CD4-positive, alpha-beta T cell treated with Interleukin-4 for 1 hour (primary cell): ENCODE measurements around the gene JAKMIP1.

Experiments
- DNase-seq, 2 donors: peaks; one replicate each; pipeline ENCODE4 v3.0.0-alpha.2; 2020 to 2022

The JAKMIP1 gene

GRCh38 chr4:6115746-6116586 is 84.4 kb downstream of the JAKMIP1 start:
- DNase-seq = no peak

DNA sequence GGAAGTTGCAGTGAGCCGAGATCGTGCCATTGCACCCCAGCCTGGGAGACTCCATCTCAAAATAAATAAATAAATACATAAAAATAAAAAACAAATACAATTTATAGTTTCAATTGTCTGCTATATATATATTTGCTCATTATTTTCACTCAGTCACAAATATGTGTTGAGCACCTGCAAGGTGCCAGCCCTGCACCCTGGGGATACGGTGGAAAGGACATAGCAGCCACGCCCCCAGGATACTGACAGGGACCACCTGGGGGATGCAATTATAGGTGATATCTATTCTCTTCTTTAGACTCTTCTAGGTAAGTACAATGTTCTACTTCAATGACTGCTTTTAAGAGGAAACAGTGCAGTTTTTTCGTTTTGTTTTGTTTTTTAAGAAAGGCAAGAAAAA is 85.0 kb downstream of the JAKMIP1 start:
- DNase-seq = no peak

- no peak for DNase-seq
Observed at GRCh38 chr4:6114601-6115000, 85.7 kb downstream of the JAKMIP1 start.

DNA sequence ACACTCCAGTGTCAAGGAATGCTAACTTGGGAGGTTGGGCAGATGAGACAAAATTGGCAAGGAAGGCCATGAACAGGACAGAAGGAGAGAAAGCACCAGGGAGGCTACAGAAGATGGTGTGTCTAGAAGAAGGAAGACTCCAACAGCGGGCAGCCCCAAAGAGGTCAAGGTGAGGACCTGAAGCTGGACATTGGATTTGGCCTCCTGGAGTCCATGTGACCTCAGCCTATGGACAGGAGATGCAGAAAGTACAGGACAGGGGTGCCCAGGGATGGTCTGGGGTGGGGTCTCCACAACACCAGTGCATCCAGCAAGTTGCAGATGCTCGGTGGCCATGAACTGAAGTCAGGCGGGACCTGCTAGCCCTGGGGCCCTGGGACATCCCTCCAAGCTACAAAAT is 86.2 kb downstream of the JAKMIP1 start:
- no peak for DNase-seq

DNA sequence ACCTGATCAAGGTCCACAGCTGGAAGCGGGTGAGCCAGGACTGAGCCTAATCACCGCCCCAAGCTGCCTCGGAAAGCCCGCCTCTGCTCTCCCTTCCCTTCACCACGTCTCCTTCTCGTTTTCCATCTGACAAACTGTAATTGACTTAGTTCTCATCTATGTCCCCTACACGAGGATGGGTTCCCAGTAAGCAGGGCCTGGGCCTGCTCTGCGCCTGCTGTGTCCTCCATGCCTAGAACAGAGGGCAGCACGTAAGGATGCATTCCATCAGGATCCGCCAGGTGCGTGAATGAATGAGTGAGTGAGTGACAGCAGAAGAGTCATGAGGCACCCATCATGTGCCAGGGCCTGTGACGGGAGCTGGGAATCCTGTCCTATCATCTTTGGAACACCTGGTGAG is 86.7 kb downstream of the JAKMIP1 start:
- no peak for DNase-seq

- DNase-seq = no peak
Observed at GRCh38 chr4:6112606-6113290, 87.6 kb downstream of the JAKMIP1 start.

DNA sequence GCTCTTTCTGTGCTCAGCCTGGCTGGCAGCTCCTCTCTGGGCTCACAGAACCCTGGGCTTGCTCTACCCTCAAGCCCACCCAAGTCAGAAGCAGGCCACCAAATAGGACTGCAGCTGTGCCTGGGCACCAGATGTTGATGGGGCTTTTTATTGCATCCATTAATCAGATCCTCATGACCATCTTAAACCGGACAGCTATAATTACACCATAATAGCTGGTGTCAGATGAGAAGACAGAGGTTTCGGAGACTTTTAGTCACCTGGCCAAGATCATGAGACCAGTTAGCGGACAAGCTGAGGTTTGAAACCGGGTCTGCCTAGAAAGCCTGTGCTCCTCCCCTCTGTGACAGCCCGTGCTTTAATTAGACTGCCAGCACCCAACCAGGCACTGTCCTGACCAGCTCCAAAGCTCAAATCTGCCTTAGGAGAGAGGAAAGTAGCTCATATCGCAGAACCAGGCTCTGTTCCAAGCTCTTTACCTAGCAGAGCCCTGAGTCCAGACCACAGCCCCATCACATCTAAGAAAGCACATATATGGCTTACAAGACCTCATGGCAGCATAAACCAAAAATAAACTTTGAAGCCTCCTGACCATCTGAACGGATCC is 88.9 kb downstream of the JAKMIP1 start:
- DNase-seq = no peak

DNA sequence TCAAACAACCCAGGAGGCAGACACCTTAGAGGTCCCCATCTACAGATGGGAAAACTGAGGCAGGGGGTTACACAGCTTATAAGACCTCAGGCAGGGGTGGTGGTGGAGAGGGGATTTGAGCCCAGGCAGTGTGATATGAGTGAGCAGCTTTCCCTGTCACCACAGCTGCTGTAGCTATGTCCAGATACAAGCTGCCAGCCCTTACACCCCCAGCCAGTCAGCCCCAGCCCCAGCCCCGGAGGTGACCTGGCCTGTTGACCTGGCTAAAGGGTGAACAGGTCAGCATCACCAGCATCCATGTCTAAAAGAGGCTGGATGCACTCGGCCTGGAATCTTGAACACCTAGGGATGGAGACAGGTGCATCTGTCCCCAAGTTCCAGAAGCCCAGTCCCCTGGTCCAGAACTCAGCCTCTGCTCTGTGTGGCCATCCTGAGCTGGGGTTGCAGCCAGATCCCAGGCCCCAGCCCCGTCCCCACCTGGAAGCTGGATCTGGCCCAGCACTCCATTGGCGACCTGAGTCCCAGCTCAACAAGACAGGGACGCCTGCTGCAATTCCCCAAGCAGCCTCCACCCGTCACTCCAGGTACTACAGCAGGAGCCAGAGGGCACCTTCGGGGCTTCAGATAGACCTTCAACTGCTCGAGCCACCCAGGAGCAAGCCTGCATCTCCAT is 89.5 kb downstream of the JAKMIP1 start:
- DNase-seq = no peak

GRCh38 chr4:6109842-6110560 is 90.3 kb downstream of the JAKMIP1 start:
- no peak for DNase-seq

DNA sequence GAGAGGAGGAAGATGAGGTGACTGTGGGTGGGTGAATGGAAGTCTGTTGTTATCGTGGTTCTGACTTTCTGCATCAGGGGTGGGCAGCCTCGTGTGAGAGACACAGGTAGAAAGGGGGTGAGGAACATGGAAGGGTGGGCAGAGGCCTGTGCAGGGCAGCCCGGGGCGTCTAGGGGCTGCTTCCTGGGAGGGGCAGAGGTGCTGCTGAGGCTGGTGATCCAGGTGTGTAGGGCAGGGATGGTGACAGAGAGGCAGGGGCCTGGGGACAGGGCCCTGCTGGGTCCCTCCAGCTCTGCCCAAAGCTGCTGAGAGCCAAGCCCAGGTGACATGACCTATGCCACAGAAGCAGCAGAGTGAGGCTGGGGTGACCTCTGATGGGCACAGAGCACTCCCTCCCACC is 92.5 kb downstream of the JAKMIP1 start:
- DNase-seq = no peak

DNA sequence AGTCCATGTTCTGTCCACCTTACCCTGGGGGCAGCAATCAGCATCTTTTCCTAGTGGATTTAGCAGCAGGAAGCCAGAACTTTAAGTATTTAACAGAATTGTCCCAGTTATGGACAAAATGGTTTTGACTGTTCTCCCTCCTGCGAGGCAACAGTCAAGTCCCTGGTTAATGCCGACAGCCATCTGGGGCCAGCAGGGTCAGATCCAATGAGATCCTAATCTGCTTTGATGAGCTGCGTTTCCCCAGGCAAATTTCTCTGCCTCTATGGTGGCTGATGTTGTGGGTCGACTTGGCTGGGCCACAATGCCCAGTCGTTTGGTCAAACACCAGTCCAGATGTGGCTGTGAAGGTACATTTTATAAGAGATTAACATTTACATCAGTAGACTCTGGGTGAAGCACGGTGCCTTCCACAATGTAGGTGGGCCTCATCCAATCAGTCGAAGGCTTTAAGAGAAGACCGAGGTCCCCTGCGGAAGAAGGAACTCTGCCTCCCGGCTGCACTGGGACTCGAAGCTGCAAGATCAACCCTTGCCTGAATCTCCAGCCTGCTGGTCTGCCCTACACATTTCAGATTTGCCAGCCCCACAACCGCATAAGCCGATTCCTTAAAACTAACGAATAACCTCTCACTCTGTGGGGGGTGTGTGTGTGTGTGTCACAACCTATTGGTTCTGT is 93.1 kb downstream of the JAKMIP1 start:
- DNase-seq = no peak

- DNase-seq = no peak
Observed at GRCh38 chr4:6106156-6106555, 94.2 kb downstream of the JAKMIP1 start.

DNA sequence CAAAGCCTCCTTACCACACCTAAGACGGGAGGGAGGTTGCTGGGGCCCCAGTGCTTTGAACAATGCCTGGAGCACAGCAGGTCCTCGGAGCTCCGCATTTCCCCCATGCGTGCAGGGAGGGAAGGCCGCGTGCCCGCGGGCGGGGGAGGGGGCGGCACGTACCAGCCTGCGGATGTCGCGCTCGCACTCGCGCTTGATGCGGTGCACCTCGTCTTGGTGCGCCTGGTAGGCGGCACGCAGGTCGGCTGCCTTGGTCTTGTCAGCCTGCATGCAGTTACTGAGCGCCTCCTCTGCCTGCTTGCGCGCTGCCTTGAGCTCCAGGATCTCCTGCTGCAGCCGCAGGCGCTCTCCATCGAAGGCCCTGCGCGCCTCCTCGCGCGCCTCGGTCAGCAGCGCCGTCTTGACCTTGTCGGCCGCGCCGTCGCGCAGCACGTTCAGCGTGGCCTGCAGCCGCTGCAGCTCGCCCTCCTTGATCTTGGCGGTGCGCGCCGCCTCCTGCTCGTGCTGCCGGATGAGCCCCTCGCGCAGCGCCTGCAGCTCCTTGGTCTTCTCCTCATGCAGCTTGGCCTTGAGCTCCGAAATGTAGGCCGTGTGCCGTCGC is 94.9 kb downstream of the JAKMIP1 start:
- no peak for DNase-seq

- DNase-seq = no peak
Observed at GRCh38 chr4:6104541-6105130, 95.7 kb downstream of the JAKMIP1 start.

GRCh38 chr4:6097581-6097980 is 102.8 kb downstream of the JAKMIP1 start:
- no peak for DNase-seq

- DNase-seq = no peak
Observed at GRCh38 chr4:6095897-6096296, 104.5 kb downstream of the JAKMIP1 start.

GRCh38 chr4:6095023-6095752 is 105.2 kb downstream of the JAKMIP1 start:
- DNase-seq = no peak

GRCh38 chr4:6093671-6094070 is 106.7 kb downstream of the JAKMIP1 start:
- DNase-seq = no peak

GRCh38 chr4:6092971-6093370 is 107.4 kb downstream of the JAKMIP1 start:
- no peak for DNase-seq

DNA sequence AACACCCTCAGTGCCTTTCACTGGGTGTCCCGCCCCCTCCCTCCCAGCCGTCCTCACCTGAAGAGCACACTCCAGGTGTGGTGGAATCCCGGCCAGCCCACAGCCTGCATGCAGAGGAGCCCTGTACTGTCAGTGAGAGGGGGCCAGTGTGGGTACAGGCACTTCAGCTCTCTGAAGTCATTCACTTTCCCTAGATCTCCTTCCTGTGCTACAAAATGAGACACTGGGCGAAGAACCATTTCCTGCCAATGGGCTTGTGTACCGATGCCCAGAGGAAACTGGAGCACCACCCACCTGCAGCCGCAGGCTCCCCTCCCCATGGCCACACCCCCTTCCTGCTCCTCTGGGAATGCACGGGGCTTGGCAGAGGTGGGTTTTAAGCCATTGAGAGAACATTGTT is 108.2 kb downstream of the JAKMIP1 start:
- peak in 1 of 2 donors; percentile 8 for DNase-seq

- DNase-seq = no peak
Observed at GRCh38 chr4:6090931-6091330, 109.4 kb downstream of the JAKMIP1 start.
